Stimulated activated CD8-positive, alpha-beta memory T cell treated with anti-CD3 and anti-CD28 coated beads, Interleukin-4, amount 100 ng/mL, for 4 hours (primary cell): ENCODE results near the gene EGFL7.

Experiments used
- DNase-seq, 2 donors: peaks; one replicate each; pipeline ENCODE4 v3.0.0-alpha.2; 2020; ENCODE audit warnings: low read depth in 2 of 2, low spot score in 1 of 2

The EGFL7 gene

GRCh38 chr9:136662656-136663581, at the start of gene EGFL7:
Gene EGFL7, plus strand, starts transcription at chr9:136662916. Its CDS starts 5,367 bp downstream, at chr9:136668283.
- DNase-seq: no peak

GRCh38 chr9:136613824-136614371, 48.8 kb upstream of the EGFL7 start:
- no peak for DNase-seq

- no peak for DNase-seq
Measured at GRCh38 chr9:136614372-136614922, 48.3 kb upstream of the EGFL7 start.

- DNase-seq: no peak
Measured at GRCh38 chr9:136614967-136615623, 47.6 kb upstream of the EGFL7 start.

GRCh38 chr9:136615631-136616306, 46.9 kb upstream of the EGFL7 start:
- no peak for DNase-seq

- no peak for DNase-seq
Measured at GRCh38 chr9:136616307-136616635, 46.4 kb upstream of the EGFL7 start.

GRCh38 chr9:136616948-136617695, 45.6 kb upstream of the EGFL7 start:
- DNase-seq: no peak

GRCh38 chr9:136617746-136618579, 44.8 kb upstream of the EGFL7 start:
- no peak for DNase-seq

- DNase-seq: no peak
Measured at GRCh38 chr9:136618580-136619547, 43.9 kb upstream of the EGFL7 start.

GRCh38 chr9:136619742-136620440, 42.8 kb upstream of the EGFL7 start:
- no peak for DNase-seq

- no peak for DNase-seq
Measured at GRCh38 chr9:136620441-136621018, 42.2 kb upstream of the EGFL7 start.

- DNase-seq: no peak
Measured at GRCh38 chr9:136621019-136621733, 41.5 kb upstream of the EGFL7 start.

GRCh38 chr9:136621734-136622093, 41.0 kb upstream of the EGFL7 start:
- no peak for DNase-seq

GRCh38 chr9:136622538-136622948, 40.2 kb upstream of the EGFL7 start:
- DNase-seq: no peak

- no peak for DNase-seq
Measured at GRCh38 chr9:136623016-136623841, 39.5 kb upstream of the EGFL7 start.

GRCh38 chr9:136623842-136624183, 38.9 kb upstream of the EGFL7 start:
- DNase-seq: no peak
